Activated B cell treated with CpG ODN at 0.5 μM for 24 hours (primary cell): Measurements from ENCODE around the gene HNRNPA0. TPM values are rescaled to one million over a fixed set of nuclear protein-coding genes. Genes with fewer than 3 reads are reported as not detected.
"Not testable (repeated sequence)": the region's sequence is repeated elsewhere in the genome, so short reads cannot be mapped to it uniquely, and the experiment has no call there.

Experiments used
- ATAC-seq: fragments of 200-7000 bp; cut with Tn5 transposase; one replicate; pipeline ENCODE4 v1.10.0; 2021; ENCODE audit warnings: low read depth, mild to moderate bottlenecking, moderate library complexity
- CTCF ChIA-PET: fragments of 350-600 bp; sonication (Branson Sonifier 250); formaldehyde crosslinking; loops from one replicate; lab custom pipeline; 2021; ENCODE audit warnings: antibody characterized with exemption; lab: Charles Lee
- POLR2A ChIA-PET: fragments of 350-600 bp; sonication (Branson Sonifier 250); formaldehyde crosslinking; loops from one replicate; lab custom pipeline; 2021; ENCODE audit warnings: antibody characterized with exemption; lab: Charles Lee
- DNase-seq: peaks from one replicate; pipeline ENCODE4 v3.0.0; 2022
- H3K27ac Mint-ChIP-seq: one replicate; pipeline ENCODE4 v1.8.0; 2020; ENCODE audit warnings: mixed read lengths
- H3K27me3 Mint-ChIP-seq: one replicate; pipeline ENCODE4 v1.8.0; 2021; ENCODE audit warnings: mixed read lengths
- H3K36me3 Mint-ChIP-seq: one replicate; pipeline ENCODE4 v1.8.0; 2021; ENCODE audit warnings: low read depth, mixed read lengths
- H3K4me1 Mint-ChIP-seq: one replicate; pipeline ENCODE4 v1.8.0; 2021; ENCODE audit warnings: mixed read lengths
- H3K4me3 Mint-ChIP-seq: one replicate; pipeline ENCODE4 v1.8.0; 2020; ENCODE audit warnings: mild to moderate bottlenecking, mixed read lengths
- H3K9me3 Mint-ChIP-seq: one replicate; pipeline ENCODE4 v1.8.0; 2020; ENCODE audit warnings: mixed read lengths
- CTCF ChIP-seq: fragments of 200-600 bp; IDR thresholded peaks from one replicate; pipeline ENCODE4 v1.8.0; 2022; ENCODE audit warnings: antibody characterized with exemption, mild to moderate bottlenecking
- intact Hi-C: fragments of 100-400 bp; cut with micrococcal nuclease; formaldehyde crosslinking; loops from one replicate; pipeline ENCODE4 v1.15.1; 2024
- total RNA-seq: library from RNA; stranded (reverse); gene quantifications from 2 replicates; pipeline ENCODE4 v1.2.3, GENCODE V29; 2022

HNRNPA0 gene
- total RNA-seq, 1 donor from 2014 or later: 31.2 TPM

DNA sequence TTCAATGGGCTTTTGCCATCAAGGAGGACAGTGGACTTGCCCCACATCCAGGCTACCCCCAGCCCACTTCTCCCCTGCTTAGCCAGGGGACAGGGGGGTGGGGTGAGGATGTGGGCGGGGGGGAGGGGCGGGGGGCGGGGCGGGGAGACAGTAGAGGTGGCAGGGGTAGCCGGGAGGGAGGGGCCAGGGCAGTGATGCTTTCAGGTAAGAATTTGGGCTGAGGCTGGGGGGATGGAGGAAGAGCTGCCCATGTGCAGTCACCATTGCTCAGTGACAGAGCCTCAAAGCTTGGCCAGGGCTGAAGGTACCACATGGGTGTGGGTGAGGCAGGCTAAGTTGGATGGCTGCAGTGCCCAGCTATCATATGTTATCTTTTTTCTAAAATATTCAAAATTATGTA is 40.7 kb upstream of the HNRNPA0 start:
- H3K4me1 Mint-ChIP-seq: no peaks in the 10 kb centered on the region
- intact Hi-C loops: no loop called here
- CTCF ChIA-PET: no interaction called here

GRCh38 chr5:137792303-137792702 is 38.1 kb upstream of the HNRNPA0 start:
- Mint-ChIP-seq H3K4me3 (no peak overlapping the region), H3K4me1 (peaks cover 9% of the 10 kb centered on the region), H3K27ac (no peak overlapping the region), H3K9me3 (no peaks in the 10 kb centered on the region), H3K36me3 (no peaks in the 10 kb centered on the region), H3K27me3 (no peaks in the 10 kb centered on the region)
- POLR2A ChIA-PET: no interaction called here
- intact Hi-C loops: no loop called here
- no peak for DNase-seq
- ATAC-seq: no peak
- CTCF ChIA-PET: no interaction called here
- no peak for TF ChIP-seq CTCF

More for the DNA sequence above, 40.7 kb upstream of the HNRNPA0 start:
- DNase-seq (no peak), ATAC-seq (no peak)
- POLR2A ChIA-PET: interaction anchor here (0.6 kb wide), 1 partner anchor 210 kb away, joined by 4 read pairs; no protein-coding TSS in a partner anchor
- no peaks in the 10 kb centered on the region for H3K36me3 Mint-ChIP-seq
- no peak for TF ChIP-seq CTCF
- H3K9me3 Mint-ChIP-seq: no peaks in the 10 kb centered on the region
- no peaks in the 10 kb centered on the region for H3K27me3 Mint-ChIP-seq
- H3K4me3 Mint-ChIP-seq: no peak overlapping the region
- no peak overlapping the region for H3K27ac Mint-ChIP-seq

- Mint-ChIP-seq H3K4me3 (no peak overlapping the region), H3K4me1 (peaks cover 14% of the 10 kb centered on the region), H3K9me3 (no peaks in the 10 kb centered on the region), H3K27ac (no peak overlapping the region), H3K27me3 (no peaks in the 10 kb centered on the region), H3K36me3 (no peaks in the 10 kb centered on the region)
- DNase-seq: no peak
- ChIA-PET POLR2A (no interaction called here), CTCF (no interaction called here)
- no peak for ATAC-seq
- TF ChIP-seq CTCF: no peak
- intact Hi-C loops: no loop called here
These were observed 37.6 kb upstream of the HNRNPA0 start for GRCh38 chr5:137791799-137792198.

DNA sequence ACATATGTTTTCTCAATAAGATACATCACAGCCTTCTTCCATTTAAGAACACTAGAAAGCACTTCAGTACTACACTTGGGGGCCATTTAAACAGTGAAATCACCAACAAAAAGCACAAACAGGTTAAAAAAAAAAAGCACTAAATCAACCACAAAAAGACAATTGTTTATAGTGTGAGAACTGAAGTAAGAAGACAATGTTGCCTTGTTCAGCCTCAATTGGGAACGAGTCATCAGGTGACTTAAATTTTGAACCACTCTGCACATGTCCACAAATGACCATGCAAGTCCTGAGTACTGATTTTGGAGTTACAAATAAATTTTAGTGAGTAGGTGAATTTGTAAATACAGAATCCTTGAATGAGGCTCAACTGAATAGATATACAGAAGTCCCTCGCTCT is 37.2 kb upstream of the HNRNPA0 start:
- no peak for ATAC-seq
- POLR2A ChIA-PET: no interaction called here
- Mint-ChIP-seq H3K4me1 (peaks cover 18% of the 10 kb centered on the region), H3K27me3 (no peaks in the 10 kb centered on the region), H3K4me3 (no peak overlapping the region), H3K36me3 (no peaks in the 10 kb centered on the region), H3K9me3 (no peaks in the 10 kb centered on the region), H3K27ac (no peak overlapping the region)
- no peak for DNase-seq
- intact Hi-C loops: no loop called here
- CTCF ChIA-PET: no interaction called here
- no peak for TF ChIP-seq CTCF

GRCh38 chr5:137788560-137788959 is 34.4 kb upstream of the HNRNPA0 start:
- CTCF ChIA-PET, H3K4me3 Mint-ChIP-seq, ATAC-seq, POLR2A ChIA-PET, intact Hi-C loops, H3K36me3 Mint-ChIP-seq, H3K27ac Mint-ChIP-seq, H3K27me3 Mint-ChIP-seq, H3K9me3 Mint-ChIP-seq, DNase-seq: not testable (repeated sequence)
- H3K4me1 Mint-ChIP-seq: peaks cover 21% of the 10 kb centered on the region

DNA sequence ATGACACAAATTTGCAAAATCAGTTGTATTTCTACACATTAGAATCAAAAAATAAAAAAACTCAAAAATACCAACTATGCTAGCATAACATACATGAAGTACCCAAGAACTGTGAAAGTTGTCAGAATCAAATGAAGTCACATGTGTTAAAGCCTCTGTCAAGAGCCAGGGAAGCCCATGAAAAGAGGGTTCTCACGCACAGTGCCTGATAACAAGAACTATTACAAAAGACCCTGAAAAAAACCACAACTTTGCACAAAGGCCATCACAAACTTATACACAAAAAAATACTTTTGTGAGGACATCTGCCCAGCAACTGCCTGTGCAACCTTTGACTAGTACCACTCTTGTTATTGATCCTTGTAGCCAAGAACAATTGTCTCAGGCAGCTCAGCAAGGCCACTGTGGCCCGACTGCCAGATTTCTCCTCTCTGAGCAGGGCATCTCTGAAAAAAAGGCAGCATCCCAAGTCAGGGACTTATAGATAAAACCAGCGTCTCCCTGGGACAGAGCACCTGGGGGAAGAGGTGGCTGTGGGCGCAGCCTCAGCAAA is 28.9 kb upstream of the HNRNPA0 start:
- ATAC-seq (no peak), DNase-seq (no peak)
- peaks cover 23% of the 10 kb centered on the region for H3K4me1 Mint-ChIP-seq
- intact Hi-C loops: no loop called here
- peaks cover 1% of the 10 kb centered on the region for H3K27me3 Mint-ChIP-seq
- no peak overlapping the region for H3K4me3 Mint-ChIP-seq
- H3K9me3 Mint-ChIP-seq: no peaks in the 10 kb centered on the region
- ChIA-PET POLR2A (no interaction called here), CTCF (no interaction called here)
- H3K36me3 Mint-ChIP-seq: no peaks in the 10 kb centered on the region
- TF ChIP-seq CTCF: no peak
- no peak overlapping the region for H3K27ac Mint-ChIP-seq
